ENCODE measurements around the gene GARNL3.

Gene GARNL3

GRCh38 chr9:127222388-127223095 is 42.0 kb upstream of the GARNL3 start:
- TF ChIP-seq, protein P1, sequence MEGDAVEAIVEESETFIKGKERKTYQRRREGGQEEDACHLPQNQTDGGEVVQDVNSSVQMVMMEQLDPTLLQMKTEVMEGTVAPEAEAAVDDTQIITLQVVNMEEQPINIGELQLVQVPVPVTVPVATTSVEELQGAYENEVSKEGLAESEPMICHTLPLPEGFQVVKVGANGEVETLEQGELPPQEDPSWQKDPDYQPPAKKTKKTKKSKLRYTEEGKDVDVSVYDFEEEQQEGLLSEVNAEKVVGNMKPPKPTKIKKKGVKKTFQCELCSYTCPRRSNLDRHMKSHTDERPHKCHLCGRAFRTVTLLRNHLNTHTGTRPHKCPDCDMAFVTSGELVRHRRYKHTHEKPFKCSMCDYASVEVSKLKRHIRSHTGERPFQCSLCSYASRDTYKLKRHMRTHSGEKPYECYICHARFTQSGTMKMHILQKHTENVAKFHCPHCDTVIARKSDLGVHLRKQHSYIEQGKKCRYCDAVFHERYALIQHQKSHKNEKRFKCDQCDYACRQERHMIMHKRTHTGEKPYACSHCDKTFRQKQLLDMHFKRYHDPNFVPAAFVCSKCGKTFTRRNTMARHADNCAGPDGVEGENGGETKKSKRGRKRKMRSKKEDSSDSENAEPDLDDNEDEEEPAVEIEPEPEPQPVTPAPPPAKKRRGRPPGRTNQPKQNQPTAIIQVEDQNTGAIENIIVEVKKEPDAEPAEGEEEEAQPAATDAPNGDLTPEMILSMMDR (IDR thresholded peaks at IDR 0.05), result no peak

DNA sequence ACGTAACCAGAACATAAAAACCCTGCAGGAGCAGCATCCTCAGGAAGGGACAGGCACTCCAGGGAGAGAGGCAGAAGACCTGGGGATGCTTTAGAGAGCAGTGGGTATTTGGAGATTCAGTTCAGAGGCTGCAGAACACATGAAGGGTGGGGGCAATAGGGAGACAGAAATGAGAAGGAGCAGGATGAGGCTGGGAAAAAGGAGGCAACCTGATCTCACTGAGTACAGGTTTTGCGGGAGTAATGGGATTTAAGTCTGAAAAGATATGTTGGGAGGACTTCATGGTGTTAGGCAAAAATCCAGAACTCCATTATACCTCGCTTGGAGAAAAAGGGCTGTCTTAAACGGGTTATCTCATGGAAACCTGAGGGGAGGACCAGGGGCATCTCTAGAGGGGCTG is 41.3 kb upstream of the GARNL3 start:
- TF ChIP-seq, protein P1 (IDR thresholded peaks at IDR 0.05), result no peak

DNA sequence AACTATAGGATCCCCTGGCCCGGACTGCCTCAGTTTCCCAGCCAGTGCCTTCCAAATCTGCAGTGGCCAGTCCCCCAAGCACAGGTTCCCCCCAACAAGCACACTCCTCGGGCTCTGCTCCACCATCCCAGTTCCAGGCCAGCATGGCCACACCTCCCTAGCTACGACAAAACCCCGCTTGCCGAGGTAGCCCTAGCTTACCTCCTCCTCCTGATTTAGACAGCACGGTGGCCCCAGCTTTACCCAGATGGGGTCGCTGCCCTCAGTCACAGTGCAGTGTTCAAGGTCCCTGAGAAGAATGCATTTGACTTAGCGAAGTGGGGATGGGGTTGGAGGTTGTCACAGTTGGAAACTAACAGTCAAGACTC is 40.8 kb upstream of the GARNL3 start:
- TF ChIP-seq, protein P1 (IDR thresholded peaks at IDR 0.05), result no peak; the same call in 1 of the 2 replicates

- TF ChIP-seq, protein P1 (IDR thresholded peaks at IDR 0.05), result 0 out of 2 replicates have a peak, but pooled peaks have one; percentile 16
These were observed 40.2 kb upstream of the GARNL3 start for GRCh38 chr9:127224178-127224882.

GRCh38 chr9:127224883-127225739 is 39.5 kb upstream of the GARNL3 start:
- TF ChIP-seq, protein P1 (IDR thresholded peaks at IDR 0.05), result no peak

DNA sequence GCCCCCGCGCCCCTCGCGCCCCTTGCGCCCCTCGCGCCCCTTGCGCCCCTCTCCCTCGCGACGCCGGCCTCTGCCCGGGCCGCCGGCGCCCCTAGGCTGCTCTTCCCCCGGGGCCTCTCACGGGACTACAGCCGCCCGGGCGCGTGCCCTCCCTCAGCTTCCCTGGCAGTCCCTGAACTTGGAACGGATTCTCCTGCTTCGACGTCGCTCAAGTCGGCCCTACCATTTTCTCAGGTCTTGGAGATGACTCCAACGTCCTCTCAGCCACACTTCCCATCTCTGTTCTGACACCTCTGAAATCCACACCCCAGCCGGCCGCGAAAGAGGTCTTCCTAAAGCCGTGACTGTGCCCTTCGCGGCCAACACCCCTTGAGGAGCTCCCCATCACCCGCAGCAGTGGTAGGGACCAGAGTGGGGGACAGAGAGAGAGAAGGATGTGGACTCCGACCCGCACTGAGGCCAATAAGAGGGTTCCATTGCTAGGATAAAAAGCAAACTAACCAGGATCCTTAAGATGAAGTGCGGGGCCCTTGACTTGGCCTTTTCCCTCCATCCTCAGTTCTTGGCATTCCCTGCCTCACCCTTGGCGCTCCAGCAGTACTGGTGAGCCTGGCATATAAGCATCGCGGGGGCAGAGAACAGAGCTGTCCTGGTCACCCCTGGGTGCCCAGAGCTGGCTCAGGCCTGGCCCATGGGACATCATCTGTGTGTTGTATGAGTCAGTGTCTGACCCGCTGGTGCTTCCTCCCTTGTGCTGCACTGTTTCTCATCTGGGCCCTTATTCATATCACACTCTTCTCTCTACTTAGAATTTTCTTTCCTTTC is 38.6 kb upstream of the GARNL3 start:
- TF ChIP-seq, protein P1 (IDR thresholded peaks at IDR 0.05), result no peak
